ENCODE results near the gene SPEM1.

Gene SPEM1

DNA sequence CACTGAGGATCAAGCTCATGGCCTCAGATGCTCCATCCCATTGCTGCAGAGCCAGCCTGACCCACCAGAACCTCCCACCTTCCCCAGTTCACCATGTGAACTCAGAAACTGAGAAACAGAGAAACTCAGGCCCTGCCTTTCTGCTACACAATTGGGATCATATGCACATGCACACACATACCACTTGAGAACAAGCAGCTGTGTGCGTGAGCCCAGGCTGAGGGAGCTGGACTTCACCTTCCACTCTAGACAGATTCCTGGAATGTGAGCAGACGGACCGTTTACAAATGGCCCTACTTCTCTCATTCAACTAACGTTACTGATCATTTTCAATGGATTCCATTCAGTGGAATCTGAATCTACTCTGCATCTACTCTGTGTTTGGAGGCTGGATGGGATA, 3.6 kb downstream of the SPEM1 start:
- no peak for DNase-seq

- no peak for DNase-seq
Observed at GRCh38 chr17:7425316-7425715, 5.2 kb downstream of the SPEM1 start, which contains the start of gene SPEM2. SPEM2 (plus strand) TSS chr17:7425616; CDS start chr17:7425689, 73 bp downstream.

GRCh38 chr17:7425756-7426155, 5.6 kb downstream of the SPEM1 start:
- no peak for DNase-seq

DNA sequence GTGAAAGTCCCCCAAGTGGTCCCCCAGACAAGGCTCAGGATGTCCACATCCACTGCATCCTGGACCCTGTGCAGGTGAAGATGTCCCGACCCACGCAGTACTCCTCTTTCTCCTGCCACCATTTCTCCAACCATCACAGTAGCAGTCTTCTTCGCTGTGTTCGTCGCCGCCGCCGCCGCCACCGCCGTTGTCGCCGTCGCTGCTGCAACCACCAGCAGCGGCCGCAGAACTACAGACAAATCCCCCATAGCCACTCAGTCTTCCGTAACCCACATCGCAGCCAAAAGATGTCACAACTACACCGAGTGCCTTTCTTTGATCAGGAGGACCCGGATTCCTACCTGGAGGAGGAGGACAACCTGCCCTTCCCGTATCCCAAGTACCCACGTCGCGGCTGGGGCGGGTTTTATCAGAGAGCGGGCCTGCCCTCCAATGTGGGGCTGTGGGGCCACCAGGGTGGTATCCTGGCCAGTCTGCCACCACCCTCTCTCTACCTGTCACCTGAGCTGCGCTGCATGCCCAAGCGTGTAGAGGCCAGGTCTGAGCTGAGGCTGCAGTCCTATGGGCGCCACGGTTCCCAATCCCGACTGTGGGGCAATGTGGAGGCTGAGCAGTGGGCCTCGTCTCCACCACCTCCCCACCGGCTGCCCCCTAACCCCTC, 6.2 kb downstream of the SPEM1 start:
- no peak for DNase-seq

GRCh38 chr17:7426896-7427489, 6.9 kb downstream of the SPEM1 start:
- DNase-seq = no peak

DNA sequence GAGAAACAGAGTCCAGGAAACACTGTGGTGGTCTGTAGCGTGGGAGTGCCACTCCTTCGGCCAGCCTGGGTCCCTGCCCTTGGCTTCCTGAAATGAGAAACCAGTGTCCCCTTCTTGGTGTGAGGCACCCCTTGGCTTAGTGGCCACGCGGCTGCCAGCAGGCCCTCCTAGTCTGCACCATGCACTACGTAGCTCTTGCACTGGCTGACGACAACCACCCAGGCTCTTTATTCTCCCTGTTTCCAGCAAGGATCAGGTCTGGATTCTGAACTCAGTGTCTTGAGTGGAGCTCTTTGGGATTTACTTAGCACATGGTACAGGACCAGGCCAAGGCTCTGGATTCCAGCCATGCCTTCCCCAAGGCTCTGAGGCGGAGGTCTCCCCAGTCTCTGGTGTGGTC, 7.4 kb downstream of the SPEM1 start:
- DNase-seq = no peak

DNA sequence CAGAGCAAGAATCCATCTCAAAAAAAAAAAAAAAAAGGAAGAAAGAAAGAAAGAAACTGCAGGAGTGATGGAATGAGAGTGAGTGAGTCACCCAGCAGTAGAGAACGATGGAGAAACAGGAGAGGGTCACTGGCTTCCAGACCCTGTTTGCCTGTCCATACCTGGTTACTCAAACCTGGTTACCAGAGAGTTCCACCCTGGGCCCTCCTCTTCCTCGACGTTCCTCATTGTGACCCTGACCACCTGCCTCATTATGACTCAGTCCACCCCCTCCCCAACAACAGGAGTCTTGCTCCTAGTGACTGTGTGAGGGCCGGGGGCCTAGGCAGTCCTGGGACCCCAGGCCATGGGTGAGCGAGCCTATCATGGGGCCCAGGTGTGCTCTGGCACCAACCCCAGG, 8.4 kb downstream of the SPEM1 start, which contains the start of gene SPEM3:
Gene SPEM3, plus strand, starts transcription at position 301 of the 400 bp plus-strand sequence. Its CDS starts 46 bp downstream, at position 347.
- DNase-seq = no peak

GRCh38 chr17:7429722-7430121, 9.6 kb downstream of the SPEM1 start:
- DNase-seq = no peak

DNA sequence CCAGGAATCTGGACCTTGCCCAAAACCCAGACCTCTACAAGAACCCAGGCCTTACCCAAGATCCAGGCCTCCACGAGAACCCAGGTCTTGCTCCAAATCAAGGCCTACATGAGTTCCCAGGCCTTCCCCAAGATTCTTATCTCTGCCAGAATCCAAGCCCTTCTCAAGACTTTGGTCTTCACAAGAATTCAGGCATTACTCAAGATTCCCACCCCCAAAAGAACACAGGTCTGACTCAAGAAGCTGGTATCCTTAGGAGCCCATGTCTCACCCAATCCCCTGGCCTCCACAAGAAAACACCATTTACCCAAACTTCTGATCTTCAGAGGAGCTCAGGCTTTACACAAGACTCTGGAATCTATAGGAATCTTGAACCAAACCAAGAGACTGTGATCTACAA, 11.1 kb downstream of the SPEM1 start:
- no peak for DNase-seq

GRCh38 chr17:7432296-7432695, 12.2 kb downstream of the SPEM1 start:
- DNase-seq = no peak

- DNase-seq = peak; percentile 33
Observed at GRCh38 chr17:7435676-7436555, 15.8 kb downstream of the SPEM1 start.

DNA sequence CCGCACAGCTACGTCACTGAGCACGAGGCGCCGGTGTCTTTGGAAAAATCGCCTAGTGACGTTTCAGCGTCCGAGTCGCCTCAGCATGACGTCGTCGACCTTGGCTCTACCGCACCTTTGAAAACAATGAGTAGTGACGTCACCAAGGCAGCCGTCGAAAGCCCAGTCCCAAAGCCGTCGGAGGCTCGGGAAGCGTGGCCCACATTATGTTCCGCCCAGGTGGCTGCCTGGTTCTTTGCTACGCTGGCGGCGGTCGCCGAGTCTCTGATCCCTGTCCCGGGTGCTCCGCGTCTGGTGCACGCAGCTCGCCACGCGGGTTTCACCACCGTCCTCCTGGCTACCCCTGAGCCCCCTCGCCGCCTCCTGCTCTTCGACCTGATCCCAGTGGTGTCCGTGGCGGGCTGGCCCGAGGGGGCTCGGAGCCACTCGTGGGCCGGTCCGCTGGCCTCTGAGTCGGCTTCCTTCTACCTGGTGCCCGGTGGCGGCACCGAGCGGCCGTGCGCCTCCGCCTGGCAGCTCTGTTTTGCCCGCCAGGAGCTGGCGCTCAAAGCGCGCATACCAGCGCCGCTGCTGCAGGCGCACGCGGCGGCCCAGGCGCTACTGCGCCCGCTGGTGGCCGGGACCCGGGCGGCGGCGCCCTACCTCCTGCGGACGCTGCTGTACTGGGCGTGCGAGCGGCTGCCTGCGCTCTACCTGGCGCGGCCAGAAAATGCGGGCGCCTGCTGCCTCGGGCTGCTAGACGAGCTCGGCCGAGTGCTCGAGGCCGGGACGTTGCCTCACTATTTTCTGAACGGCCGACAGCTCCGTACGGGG, 16.6 kb downstream of the SPEM1 start:
- DNase-seq = peak; percentile 61

GRCh38 chr17:7437369-7437863, 17.3 kb downstream of the SPEM1 start:
- DNase-seq = no peak

DNA sequence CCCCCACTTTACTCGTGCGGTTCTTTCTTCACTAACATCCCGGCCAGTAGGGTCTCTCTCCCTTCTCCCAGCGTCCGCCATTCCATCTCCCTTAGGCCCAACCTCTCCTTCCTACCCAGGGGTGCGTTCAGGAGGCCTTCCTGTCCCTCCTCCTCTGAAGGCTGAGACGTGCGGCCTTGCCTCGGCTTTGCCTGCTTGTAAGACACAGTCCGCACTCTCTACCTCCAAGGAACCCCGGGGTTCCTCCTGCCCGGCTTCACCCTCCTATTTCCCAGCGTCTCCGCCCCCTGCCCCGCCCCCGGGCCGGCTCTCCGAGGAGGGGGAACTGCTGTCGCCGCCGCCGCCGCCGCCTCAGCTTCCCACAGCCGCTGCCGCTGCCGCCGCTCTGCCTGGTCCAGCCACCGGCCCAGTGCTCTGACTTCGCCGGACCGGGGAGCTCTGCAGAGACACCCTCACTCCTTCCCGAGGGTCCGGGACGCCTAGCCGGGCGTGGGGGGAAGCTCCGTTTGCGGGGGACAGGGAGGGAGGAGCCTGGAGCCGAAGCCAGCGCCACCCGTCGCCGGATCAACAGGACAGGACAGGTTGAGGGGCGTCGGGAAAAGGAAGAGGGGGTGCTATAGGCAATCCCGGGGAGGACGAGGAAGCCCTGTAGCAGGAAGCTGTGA, 18.0 kb downstream of the SPEM1 start:
- peak; percentile 25 for DNase-seq

GRCh38 chr17:7438656-7439460, 18.7 kb downstream of the SPEM1 start:
- DNase-seq = no peak

- DNase-seq = no peak
Observed at GRCh38 chr17:7439462-7440112, 19.5 kb downstream of the SPEM1 start, which contains the start of gene FGF11. FGF11 (plus strand) TSS chr17:7439512; CDS start chr17:7439621, 109 bp downstream.

DNA sequence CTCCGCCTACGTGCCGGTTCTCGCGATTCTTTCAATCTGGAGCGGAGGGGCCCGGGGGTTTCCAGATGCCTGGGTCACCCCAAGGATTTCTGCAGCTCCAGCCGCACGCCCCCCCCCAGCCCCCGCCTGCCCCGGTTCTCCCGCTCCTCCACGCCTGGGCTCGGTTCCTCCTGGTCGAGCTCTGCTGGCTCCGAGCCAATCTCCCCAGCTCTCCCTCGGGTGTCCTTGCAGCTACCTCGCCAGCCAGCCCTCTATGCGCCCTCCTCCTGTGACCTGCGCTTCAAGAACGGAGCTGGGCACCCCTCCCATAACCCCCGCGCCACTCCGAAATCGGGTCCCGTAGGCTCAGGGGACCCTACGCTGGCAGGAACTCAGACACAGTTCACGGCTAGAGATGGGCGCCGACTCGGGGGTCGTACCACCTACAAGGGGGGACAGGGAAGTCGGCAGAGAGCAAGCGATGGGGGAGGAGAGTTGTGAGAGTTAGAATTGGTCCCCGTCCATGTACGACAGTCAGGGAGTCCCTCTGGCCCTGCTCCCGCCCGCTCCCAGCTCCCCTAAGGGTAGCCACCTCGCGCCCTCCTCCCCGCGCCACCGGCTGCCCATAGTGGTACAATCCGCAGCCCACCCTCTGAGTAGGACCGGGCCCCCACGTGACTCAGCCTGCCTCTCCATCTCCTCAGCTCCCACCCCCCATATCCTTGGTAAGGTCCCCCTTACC, 20.1 kb downstream of the SPEM1 start:
- no peak for DNase-seq

DNA sequence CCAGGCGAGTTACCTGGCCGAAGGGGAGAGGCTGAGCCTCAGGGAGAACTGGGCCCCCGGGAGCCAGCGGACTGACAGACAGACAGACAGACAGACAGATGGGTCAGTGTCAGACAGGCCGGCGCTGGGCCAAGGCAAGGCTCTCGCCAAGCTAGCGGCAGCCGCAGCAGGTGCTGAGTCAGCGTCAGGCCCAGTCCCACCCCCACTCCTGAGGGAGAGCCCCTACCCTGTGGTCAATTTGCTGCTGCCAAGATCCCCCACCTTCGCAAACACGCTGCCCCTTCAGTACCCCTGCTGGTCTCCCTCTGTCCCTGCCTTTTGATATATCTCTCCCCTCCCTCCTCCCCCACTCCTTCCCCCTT, 20.7 kb downstream of the SPEM1 start:
- DNase-seq = no peak

- no peak for DNase-seq
Observed at GRCh38 chr17:7441266-7441665, 21.1 kb downstream of the SPEM1 start.

- DNase-seq = no peak
Observed at GRCh38 chr17:7442142-7442541, 22.0 kb downstream of the SPEM1 start.
